Stimulated activated CD8-positive, alpha-beta memory T cell treated with anti-CD3 and anti-CD28 coated beads, Interleukin-12 subunit alpha, Interleukin-12 subunit beta, amount 100 ng/mL, for 24 hours (primary cell): Measurements from ENCODE around the gene CRISP2.

Experiments
- DNase-seq: peaks from one replicate; pipeline ENCODE4 v3.0.0-alpha.2; 2020; ENCODE audit errors: extremely low read depth

CRISP2 gene

GRCh38 chr6:49662231-49662891 is 51.0 kb downstream of the CRISP2 start:
- DNase-seq, result no peak

GRCh38 chr6:49653942-49654341 is 59.4 kb downstream of the CRISP2 start:
- DNase-seq, result no peak

- DNase-seq, result no peak
These were observed 59.9 kb downstream of the CRISP2 start for GRCh38 chr6:49653438-49653837.

GRCh38 chr6:49651239-49651638 is 62.1 kb downstream of the CRISP2 start:
- DNase-seq, result no peak

DNA sequence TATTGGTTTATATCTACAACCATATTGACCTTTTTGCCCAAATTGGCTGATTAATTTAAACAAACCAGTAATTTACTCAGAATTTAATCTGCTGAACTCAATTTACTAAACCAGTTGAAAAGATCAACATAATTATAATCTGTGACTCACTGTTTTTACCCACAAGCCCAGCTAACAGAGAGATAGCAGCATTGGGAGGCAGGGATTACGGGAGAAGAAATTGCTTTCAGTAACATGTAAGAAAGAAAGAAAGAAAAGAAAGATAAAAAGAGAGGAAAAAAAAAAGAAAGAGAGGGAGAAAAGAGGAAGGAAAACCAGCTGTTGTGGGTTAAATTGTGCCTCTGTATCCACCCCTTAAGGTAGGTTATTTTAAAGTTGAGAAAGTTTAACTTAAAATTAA is 63.4 kb downstream of the CRISP2 start:
- no peak for DNase-seq

- DNase-seq, result no peak
These were observed 65.3 kb downstream of the CRISP2 start for GRCh38 chr6:49648036-49648435.

GRCh38 chr6:49647476-49647875 is 65.9 kb downstream of the CRISP2 start:
- DNase-seq, result no peak

DNA sequence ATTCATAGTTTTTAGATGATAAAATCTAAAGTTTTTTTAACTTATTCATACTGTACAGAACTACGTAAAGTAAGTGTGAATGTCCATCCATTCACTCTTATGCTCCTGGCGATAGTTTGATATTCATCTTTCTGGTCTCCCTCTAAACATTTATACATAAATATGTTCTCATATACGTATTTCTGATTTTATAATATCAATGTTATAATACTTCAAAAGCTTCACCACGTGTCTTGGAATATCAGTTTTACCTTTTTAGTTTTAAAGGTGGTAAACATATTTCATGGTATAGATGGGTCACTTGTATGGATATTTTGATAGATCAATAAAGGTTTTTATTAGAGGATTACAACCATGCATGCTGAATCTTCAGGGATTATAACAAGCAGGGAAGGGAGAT is 66.4 kb downstream of the CRISP2 start:
- no peak for DNase-seq

GRCh38 chr6:49646130-49646824 is 67.1 kb downstream of the CRISP2 start:
- DNase-seq, result no peak

GRCh38 chr6:49645139-49645538 is 68.2 kb downstream of the CRISP2 start:
- no peak for DNase-seq
